Amygdala (tissue), 56 donors: ENCODE results near the gene SMAD6.
A peak's percentile ranks its signal among the peaks of the same experiment; 100 is the strongest.

Experiments used
- DNase-seq, 56 donors: peaks; one replicate each; lab custom pipeline; 2025; lab: John Stamatoyannopoulos, UW

Gene SMAD6

GRCh38 chr15:66784174-66784573 lies 82.1 kb downstream of the SMAD6 start:
- DNase-seq, result no peak

- DNase-seq, result no peak
Observed at GRCh38 chr15:66785637-66786036, 83.6 kb downstream of the SMAD6 start.

DNA sequence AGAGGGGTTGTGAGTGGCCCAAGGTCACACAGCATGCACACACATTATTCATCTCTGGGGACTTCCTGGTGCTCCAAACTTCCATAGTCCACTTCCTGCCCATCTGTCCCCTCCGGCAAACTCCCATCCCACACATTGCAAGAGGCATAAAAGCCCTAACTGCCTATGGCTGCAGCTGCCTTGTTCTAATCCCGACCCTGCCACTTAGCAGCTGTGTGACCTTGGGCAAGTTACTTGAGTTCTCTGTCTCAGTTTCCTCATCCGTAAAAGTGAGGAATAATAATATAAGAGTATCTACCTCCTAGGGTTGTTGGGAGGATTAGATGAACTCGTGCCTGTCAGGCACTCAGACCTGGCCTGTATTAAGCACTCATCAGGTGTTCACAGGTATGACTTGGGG lies 84.2 kb downstream of the SMAD6 start:
- no peak for DNase-seq

GRCh38 chr15:66786708-66787488 lies 84.9 kb downstream of the SMAD6 start:
- DNase-seq, result no peak

DNA sequence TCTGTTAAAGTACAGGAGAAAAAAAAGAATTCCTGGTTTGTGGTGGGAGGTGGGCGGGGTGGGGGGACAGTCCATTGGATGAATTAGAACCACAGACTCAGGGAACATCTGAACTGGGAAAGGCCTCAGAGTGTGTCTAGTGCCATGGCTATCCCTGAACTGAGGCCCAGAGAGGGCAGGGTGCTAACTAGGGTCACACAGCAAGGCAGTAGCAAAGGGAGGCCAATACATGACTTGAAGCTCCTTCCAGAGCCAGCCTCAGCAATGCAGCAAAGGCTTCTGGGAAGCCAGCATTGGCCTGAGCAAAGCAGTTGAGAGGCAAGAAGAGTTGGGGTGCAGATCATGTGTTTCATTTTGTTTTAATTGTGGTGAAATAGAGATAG lies 85.4 kb downstream of the SMAD6 start:
- DNase-seq, result no peak

DNA sequence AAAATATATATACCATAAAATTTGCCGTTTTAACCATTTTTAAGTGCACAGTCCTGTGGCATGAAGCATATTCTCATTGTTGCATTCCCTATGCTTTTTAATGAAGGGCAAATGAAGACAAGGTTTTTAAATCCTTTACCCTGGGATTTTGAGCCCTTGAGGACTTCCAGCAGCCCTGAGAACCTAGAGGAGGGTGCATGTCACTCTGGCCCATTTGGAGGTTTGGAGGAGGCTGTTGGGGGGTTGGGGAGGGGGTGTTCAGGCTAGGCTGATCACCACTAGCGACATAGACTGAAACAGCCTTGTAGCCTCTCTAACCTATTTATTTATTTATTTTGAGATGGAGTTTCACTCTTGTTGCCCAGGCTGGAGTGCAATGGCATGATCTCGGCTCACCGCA lies 86.0 kb downstream of the SMAD6 start:
- DNase-seq, result no peak

- no peak for DNase-seq
Observed at GRCh38 chr15:66789029-66790025, 87.3 kb downstream of the SMAD6 start.

- DNase-seq, result no peak
Observed at GRCh38 chr15:66795851-66796250, 93.8 kb downstream of the SMAD6 start.

GRCh38 chr15:66796343-66796742 lies 94.3 kb downstream of the SMAD6 start:
- no peak for DNase-seq

DNA sequence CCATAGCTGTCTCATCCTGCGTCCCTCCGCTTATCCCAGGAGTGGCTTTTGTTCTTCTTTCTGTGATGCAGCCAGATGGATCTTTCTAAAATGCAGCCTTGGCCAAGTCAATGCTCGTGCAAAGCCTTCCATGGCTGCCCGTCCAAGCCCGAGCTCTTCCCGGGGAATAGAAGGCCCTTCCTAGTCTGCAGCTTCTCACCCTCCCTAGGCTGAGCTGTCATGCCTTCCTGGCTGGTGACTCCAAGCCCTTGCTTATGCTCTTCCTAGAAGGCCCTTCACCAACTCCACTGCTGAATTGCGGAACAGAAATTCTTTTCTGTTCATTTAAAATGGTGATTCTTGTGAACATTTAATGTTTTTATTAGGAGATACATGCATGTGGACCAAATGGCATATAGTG lies 95.9 kb downstream of the SMAD6 start:
- DNase-seq, result no peak

- no peak for DNase-seq
Observed at GRCh38 chr15:66798426-66799061, 96.5 kb downstream of the SMAD6 start.

DNA sequence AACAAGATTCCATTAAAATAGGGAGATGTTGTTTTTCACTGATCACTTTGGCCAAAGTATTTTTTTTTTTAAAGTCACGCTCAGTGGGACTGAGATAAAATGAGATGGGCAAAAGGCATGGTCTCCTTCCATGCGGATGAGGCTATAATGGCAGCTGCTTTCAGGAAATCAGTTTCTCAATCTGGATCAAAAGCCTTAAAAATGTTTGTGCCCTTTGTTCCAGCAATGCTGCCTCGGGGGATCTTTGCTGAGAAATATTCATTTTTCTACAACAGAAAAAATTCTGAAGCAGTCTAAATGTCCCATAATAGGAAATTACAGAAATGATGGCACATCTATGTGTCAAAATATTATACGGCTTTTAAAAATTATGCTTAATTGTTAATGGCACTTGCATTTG lies 97.2 kb downstream of the SMAD6 start:
- DNase-seq, result no peak

DNA sequence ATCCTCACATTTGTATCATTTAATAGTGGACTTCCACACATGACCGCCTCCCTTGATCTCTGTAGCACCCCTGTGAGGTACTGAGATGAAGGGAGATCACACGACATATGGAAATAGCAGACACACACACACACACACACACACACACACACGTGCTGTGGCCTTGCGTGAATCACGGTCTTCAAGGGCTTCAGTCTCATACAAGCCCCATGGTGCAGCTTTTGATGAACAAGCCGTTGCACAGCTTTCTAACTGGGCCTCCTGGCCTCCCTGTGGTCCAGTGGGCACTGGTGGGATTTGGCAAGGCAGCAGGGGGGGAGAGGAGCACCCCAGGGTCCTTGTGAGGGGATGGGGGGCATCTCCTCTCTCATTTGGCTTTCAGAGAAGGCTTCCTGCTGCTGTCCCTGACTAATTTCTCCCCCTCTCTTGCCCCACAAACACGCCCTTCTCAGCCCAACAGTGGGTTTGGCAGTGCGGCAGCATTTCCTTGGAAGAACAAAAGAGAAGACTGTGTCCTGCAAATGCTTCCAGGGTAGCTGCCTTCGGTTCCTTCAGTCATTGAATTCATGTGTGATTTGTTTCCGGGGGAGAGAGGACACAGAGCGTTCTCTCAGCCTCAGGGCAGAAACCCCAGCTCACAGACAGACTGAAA lies 98.7 kb downstream of the SMAD6 start:
- DNase-seq, result no peak

DNA sequence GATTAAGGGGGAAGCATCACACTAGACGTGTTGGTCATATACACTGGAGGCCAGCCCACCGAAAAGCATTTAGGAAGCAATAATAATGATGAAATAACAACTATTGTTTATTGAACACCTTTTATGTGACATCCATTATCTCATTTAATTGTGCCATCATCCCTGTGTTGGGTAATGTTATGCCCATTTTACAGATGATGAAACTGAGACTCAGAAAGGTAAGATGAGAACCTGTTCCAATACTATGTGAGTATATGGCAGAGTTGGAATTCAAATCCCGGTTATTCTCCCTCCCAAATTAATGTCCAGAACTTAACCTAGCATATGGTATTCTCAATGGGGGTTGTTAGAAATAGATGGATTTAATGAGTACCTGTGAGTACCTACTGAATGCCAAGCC lies 99.2 kb downstream of the SMAD6 start:
- no peak for DNase-seq

DNA sequence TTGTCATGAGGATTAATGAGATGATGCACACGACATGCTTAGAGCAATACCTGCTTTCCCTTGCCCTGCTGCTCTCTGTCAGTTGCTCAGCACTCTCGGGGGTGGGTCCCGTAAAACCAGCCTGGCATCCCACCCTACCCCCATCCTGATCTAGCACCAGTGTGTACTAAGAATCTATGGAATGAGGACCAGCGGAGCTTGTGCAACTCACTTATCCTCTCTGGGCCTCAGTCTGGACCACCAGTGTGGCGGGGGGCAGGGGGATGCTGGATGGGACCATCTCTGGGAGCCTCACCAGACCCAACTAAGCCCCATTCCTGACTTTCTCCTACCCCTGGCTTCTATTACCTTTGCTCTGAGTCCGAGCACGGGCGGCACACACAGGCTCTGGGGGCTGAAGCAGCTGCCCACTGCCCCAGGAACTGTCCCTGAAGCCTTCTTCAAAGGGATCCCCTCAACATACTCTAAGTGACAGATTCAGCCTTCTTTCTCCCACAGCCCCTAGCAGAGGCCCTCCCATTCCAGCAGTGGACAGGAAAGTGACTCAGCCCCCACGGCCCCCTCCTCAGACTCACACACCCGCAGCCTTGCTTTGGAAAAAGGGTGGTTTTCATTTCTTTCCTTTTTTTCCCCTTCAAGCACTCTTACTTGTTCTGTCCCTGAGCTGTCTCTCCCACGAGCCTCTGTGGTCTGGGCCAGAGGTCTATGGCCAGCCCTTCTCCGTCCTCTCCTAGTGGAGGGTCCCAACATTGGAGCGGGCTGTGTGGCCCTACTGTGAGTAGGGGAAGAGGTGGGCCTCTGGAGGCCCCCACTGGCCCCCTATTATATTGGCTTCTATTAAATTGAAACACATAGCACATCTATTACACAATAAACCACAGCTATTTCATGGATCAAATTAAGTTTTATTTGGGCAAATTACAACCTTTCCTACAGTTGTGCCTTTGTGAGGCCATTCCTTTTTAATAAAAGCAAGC lies 100.3 kb downstream of the SMAD6 start:
- DNase-seq, result no peak

DNA sequence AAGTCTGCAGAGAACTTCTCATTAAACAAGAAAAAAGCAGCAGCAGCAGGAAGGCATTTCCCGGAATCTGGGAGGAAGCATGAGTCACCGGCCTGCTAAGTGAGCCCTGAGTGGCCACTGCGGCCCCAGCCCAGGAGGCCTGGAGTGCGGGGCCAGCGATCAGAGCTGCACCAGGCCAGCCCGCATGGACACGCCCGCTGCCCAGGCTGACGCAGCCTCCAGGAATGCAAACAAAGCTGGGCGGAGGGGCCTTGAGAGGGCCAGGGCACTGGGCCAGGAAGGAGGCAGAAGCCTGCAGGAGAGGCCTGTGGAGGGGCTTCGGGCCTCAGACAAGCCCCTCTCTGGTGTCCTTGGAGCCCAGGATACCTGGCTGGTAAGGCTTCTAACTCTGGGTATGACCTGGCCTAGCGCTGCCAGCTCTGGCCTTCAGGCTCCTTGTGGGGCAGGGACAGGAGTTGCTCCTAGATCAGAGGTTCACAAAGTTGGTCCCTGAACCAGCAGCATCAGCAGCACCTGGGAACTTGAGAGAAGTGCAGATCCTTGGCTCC lies 101.2 kb downstream of the SMAD6 start:
- peak in 11 of 56 donors; percentile 6 to 37 (median 20) for DNase-seq

DNA sequence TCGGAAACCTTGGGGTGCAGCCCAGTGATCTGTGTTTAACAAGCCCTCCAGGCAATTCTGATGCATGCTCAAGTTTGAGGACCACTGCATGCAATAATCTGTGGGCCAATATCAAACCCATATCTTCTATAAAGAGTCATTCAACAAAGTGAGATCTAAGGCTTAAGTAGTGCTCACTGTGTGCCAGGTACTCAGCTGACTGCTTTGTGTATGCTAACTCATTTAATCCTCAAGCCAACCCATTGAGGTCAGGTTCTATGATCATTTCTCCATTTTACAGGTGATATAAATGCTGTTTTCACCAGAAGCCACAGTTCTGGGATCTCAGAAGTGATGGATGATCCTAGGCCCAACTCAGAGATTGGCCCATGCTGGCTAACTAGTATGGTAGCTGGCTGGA lies 101.7 kb downstream of the SMAD6 start:
- DNase-seq, result no peak

- DNase-seq, result no peak
Observed at GRCh38 chr15:66805202-66805885, 103.3 kb downstream of the SMAD6 start.
